GM23338 (cell line): ENCODE results near the gene ELMO3. TPM values are rescaled to one million over a fixed set of nuclear protein-coding genes. Genes with fewer than 3 reads are reported as not detected.

Experiments used
- ATAC-seq: fragments of 200-7000 bp; cut with Tn5 transposase; 3 replicates; pipeline ENCODE4 v1.9.1; 2020
- DNase-seq: peaks from one replicate; pipeline ENCODE4 v3.0.0-alpha.2; 2015; ENCODE audit warnings: low spot score
- H2AFZ ChIP-seq: fragments of 200-600 bp; sonication (generic); 2 replicates; pipeline ENCODE4 v1.8.0; 2016; ENCODE audit warnings: antibody characterized with exemption, mild to moderate bottlenecking, moderate library complexity
- H3F3A ChIP-seq: fragments of 200-600 bp; sonication (generic); replicated peaks from 2 replicates; pipeline ENCODE4 v1.8.0; 2017; ENCODE audit warnings: antibody characterized with exemption, mixed run types, low read depth
- H3K27ac ChIP-seq: fragments of 200-600 bp; sonication (generic); 2 replicates; pipeline ENCODE4 v1.6.1; 2016; ENCODE audit warnings: low read depth
- H3K27me3 ChIP-seq: fragments of 200-600 bp; sonication (generic); 2 replicates; pipeline ENCODE4 v1.8.0; 2016; ENCODE audit warnings: mild to moderate bottlenecking, mixed run types, moderate library complexity; ENCODE audit not compliant: insufficient read depth
- H3K36me3 ChIP-seq: fragments of 200-600 bp; sonication (generic); 2 replicates; pipeline ENCODE4 v1.8.0; 2016; ENCODE audit warnings: mild to moderate bottlenecking; ENCODE audit not compliant: insufficient read depth
- H3K4me1 ChIP-seq: fragments of 200-600 bp; sonication (generic); 2 replicates; pipeline ENCODE4 v1.8.0; 2016; ENCODE audit warnings: mild to moderate bottlenecking, moderate library complexity; ENCODE audit not compliant: insufficient read depth
- H3K4me2 ChIP-seq: fragments of 200-600 bp; sonication (generic); 2 replicates; pipeline ENCODE4 v1.7.1; 2017; ENCODE audit warnings: mixed run types
- H3K4me3 ChIP-seq: fragments of 200-600 bp; sonication (generic); 2 replicates; pipeline ENCODE4 v1.6.1; 2016; ENCODE audit warnings: mixed run types
- H3K79me2 ChIP-seq: fragments of 200-600 bp; sonication (generic); replicated peaks from 2 replicates; pipeline ENCODE4 v1.8.0; 2017; ENCODE audit warnings: mild to moderate bottlenecking; ENCODE audit not compliant: insufficient read depth
- H3K9me2 ChIP-seq: fragments of 200-600 bp; sonication (generic); 2 replicates; pipeline ENCODE4 v1.8.0; 2017; ENCODE audit not compliant: insufficient read depth
- H4K20me1 ChIP-seq: fragments of 200-600 bp; sonication (generic); replicated peaks from 2 replicates; pipeline ENCODE4 v1.8.0; 2017; ENCODE audit warnings: mild to moderate bottlenecking; ENCODE audit not compliant: insufficient read depth
- H3K27ac Mint-ChIP-seq: 2 replicates; pipeline ENCODE4 v1.8.0; 2020; ENCODE audit warnings: inconsistent platforms, mild to moderate bottlenecking, moderate library complexity, mixed read lengths
- H3K27me3 Mint-ChIP-seq: 3 replicates; pipeline ENCODE4 v1.8.0; 2022; ENCODE audit warnings: low read depth, mild to moderate bottlenecking, moderate library complexity, mixed read lengths, inconsistent platforms; ENCODE audit not compliant: insufficient read depth, poor library complexity
- H3K36me3 Mint-ChIP-seq: 3 replicates; pipeline ENCODE4 v1.8.0; 2021; ENCODE audit warnings: low read depth, mild to moderate bottlenecking, inconsistent platforms, moderate library complexity, mixed read lengths
- H3K4me1 Mint-ChIP-seq: 3 replicates; pipeline ENCODE4 v1.8.0; 2020; ENCODE audit warnings: mild to moderate bottlenecking, inconsistent platforms, mixed read lengths
- H3K4me3 Mint-ChIP-seq: 3 replicates; pipeline ENCODE4 v1.8.0; 2021; ENCODE audit warnings: moderate library complexity, mild to moderate bottlenecking, inconsistent platforms, mixed read lengths
- H3K9me3 Mint-ChIP-seq: 3 replicates; pipeline ENCODE4 v1.8.0; 2020; ENCODE audit warnings: moderate library complexity, mild to moderate bottlenecking, inconsistent platforms, mixed read lengths
- CREB1 ChIP-seq: fragments of 250-450 bp; sonication (Bioruptor Pico); IDR thresholded peaks from 2 replicates; pipeline ENCODE4 v1.5.0; 2020; ENCODE audit warnings: low read depth, mild to moderate bottlenecking, moderate library complexity
- CTCF ChIP-seq, 2 experiments: fragments of 200-600 bp in 1 of 2; sonication (generic) in 1 of 2; conservative IDR thresholded peaks; 2 replicates each; pipeline versions ENCODE4 v1.5.1 to v1.6.1; 2016 to 2017; ENCODE audit warnings: antibody characterized with exemption in 2 of 2, low read depth in 2 of 2, mild to moderate bottlenecking in 2 of 2, moderate library complexity in 1 of 2
- ETS1 ChIP-seq: IDR thresholded peaks from 2 replicates; pipeline ENCODE4 v1.6.1; 2016; ENCODE audit warnings: antibody characterized with exemption
- EZH2 ChIP-seq: fragments of 200-600 bp; sonication (generic); IDR thresholded peaks from one replicate; pipeline ENCODE4 v1.8.0; 2017; ENCODE audit warnings: antibody characterized with exemption, mild to moderate bottlenecking, low read depth; ENCODE audit not compliant: unreplicated experiment
- EZH2phosphoT487 ChIP-seq: fragments of 200-600 bp; sonication (generic); IDR thresholded peaks from one replicate; pipeline ENCODE4 v1.8.1; 2018; ENCODE audit warnings: antibody characterized with exemption; ENCODE audit not compliant: unreplicated experiment
- JUNB ChIP-seq: IDR thresholded peaks from one replicate; pipeline ENCODE4 v1.6.1; 2016; ENCODE audit warnings: antibody characterized with exemption; ENCODE audit not compliant: unreplicated experiment
- NANOG ChIP-seq: IDR thresholded peaks from 2 replicates; pipeline ENCODE4 v1.6.1; 2016; ENCODE audit warnings: antibody characterized with exemption, borderline replicate concordance
- REST ChIP-seq: IDR thresholded peaks from one replicate; pipeline ENCODE4 v1.6.1; 2018; ENCODE audit warnings: antibody characterized with exemption; ENCODE audit not compliant: unreplicated experiment
- STAT1 ChIP-seq: IDR thresholded peaks from one replicate; pipeline ENCODE4 v1.6.1; 2016; ENCODE audit warnings: antibody characterized with exemption; ENCODE audit not compliant: unreplicated experiment
- ZNF114 ChIP-seq: fragments of 250-450 bp; sonication (Bioruptor Pico); IDR thresholded peaks from 2 replicates; pipeline ENCODE4 v1.5.0; 2020; ENCODE audit warnings: mild to moderate bottlenecking, moderate library complexity
- ZNF331 ChIP-seq: fragments of 250-450 bp; sonication (Bioruptor Pico); IDR thresholded peaks from 2 replicates; pipeline ENCODE4 v1.5.0; 2020; ENCODE audit warnings: low read depth, mild to moderate bottlenecking, moderate library complexity
- polyA plus RNA-seq: library from polyadenylated mRNA; unstranded; fragments of >200 nt; fragmentation: Nextera tagmentation; extraction: Ambion mirVana; gene quantifications from 2 replicates; pipeline ENCODE4 v1.2.1, GENCODE V29; 2016
- total RNA-seq: library from RNA; depleted of rRNA; stranded (reverse); fragments of >200 nt; shearing (Covaris generic); gene quantifications from 2 replicates; pipeline ENCODE4 v1.2.3, GENCODE V29; 2014

ELMO3 gene
- total and polyA plus RNA-seq, 2 experiments from 2014 or later = 4.7 to 16.2 TPM

- TF ChIP-seq REST (no peak), NANOG (no peak), ZNF114 (no peak), ETS1 (no peak), EZH2phosphoT487 (no peak), CREB1 (CRISPR knock-in tag) (no peak), STAT1 (no peak), ZNF331 (CRISPR knock-in tag) (no peak), CTCF (conservative IDR thresholded peaks at IDR 0.05; ENCODE audit: low read depth in 2 of 2) (no peak)
Observed at GRCh38 chr16:67188323-67188722, 10.6 kb upstream of the ELMO3 start (continued).

GRCh38 chr16:67188798-67189197 lies 10.1 kb upstream of the ELMO3 start:
- Histone ChIP-seq H3K27me3 (peaks cover 28% of the 10 kb centered on the region), H2AFZ (no peak overlapping the region), H3K79me2 (peaks cover 17% of the 10 kb centered on the region), H3K4me2 (no peak overlapping the region), H3K27ac (no peak overlapping the region), H3K4me3 (no peak overlapping the region), H3K4me1 (peaks cover 18% of the 10 kb centered on the region; the same call in 1 of the 2 replicates), H4K20me1 (peaks cover 11% of the 10 kb centered on the region), H3F3A (0 out of 2 replicates have a peak, but pooled peaks cover 9% of the 10 kb centered on the region), H3K36me3 (no peaks in the 10 kb centered on the region), H3K9me2 (no peaks in the 10 kb centered on the region)
- Mint-ChIP-seq H3K27me3 (peaks cover 32% of the 10 kb centered on the region), H3K4me1 (peaks cover 32% of the 10 kb centered on the region), H3K9me3 (no peaks in the 10 kb centered on the region; the same call in 2 of the 3 replicates), H3K27ac (no peak overlapping the region), H3K4me3 (no peak overlapping the region), H3K36me3 (peaks cover 9% of the 10 kb centered on the region)
- DNase-seq = no peak
- no peak for TF ChIP-seq STAT1
- TF ChIP-seq JUNB = no peak
- TF ChIP-seq EZH2 = no peak
- no peak for ATAC-seq
